Activated CD8-positive, alpha-beta memory T cell treated with anti-CD3 and anti-CD28 coated beads, Interleukin-2, amount 50 U/mL, for 24 hours (primary cell): ENCODE data around the gene CFAP52.
"Not testable (repeated sequence)": the region's sequence is repeated elsewhere in the genome, so short reads cannot be mapped to it uniquely, and the experiment has no call there.

Experiments
- DNase-seq: peaks from one replicate; pipeline ENCODE4 v3.0.0-alpha.2; 2020; ENCODE audit errors: extremely low read depth

The CFAP52 gene

GRCh38 chr17:9645851-9646545, 69.6 kb downstream of the CFAP52 start:
- no peak for DNase-seq

GRCh38 chr17:9646546-9646885, 70.1 kb downstream of the CFAP52 start:
- no peak for DNase-seq

GRCh38 chr17:9647014-9647413, 70.6 kb downstream of the CFAP52 start:
- DNase-seq: no peak

GRCh38 chr17:9648521-9649110, 72.2 kb downstream of the CFAP52 start:
- no peak for DNase-seq

GRCh38 chr17:9658593-9659211, 82.3 kb downstream of the CFAP52 start:
- DNase-seq: no peak

GRCh38 chr17:9661027-9661426, 84.6 kb downstream of the CFAP52 start:
- no peak for DNase-seq

GRCh38 chr17:9663511-9663910, 87.1 kb downstream of the CFAP52 start:
- not testable (repeated sequence) for DNase-seq

GRCh38 chr17:9666461-9667050, 90.1 kb downstream of the CFAP52 start:
- no peak for DNase-seq

GRCh38 chr17:9668517-9668916, 92.1 kb downstream of the CFAP52 start:
- DNase-seq: no peak

- no peak for DNase-seq
These were observed 93.1 kb downstream of the CFAP52 start for GRCh38 chr17:9669551-9670008.

- no peak for DNase-seq
These were observed 94.2 kb downstream of the CFAP52 start for GRCh38 chr17:9670596-9670995.

GRCh38 chr17:9671559-9671958, 95.1 kb downstream of the CFAP52 start:
- no peak for DNase-seq

GRCh38 chr17:9672266-9672665, 95.8 kb downstream of the CFAP52 start:
- DNase-seq: no peak

- DNase-seq: no peak
These were observed 96.2 kb downstream of the CFAP52 start for GRCh38 chr17:9672691-9673090.

- DNase-seq: no peak
These were observed 99.6 kb downstream of the CFAP52 start for GRCh38 chr17:9676084-9676483.

- DNase-seq: no peak
These were observed 100.4 kb downstream of the CFAP52 start for GRCh38 chr17:9676820-9677310.

- DNase-seq: no peak
These were observed 101.0 kb downstream of the CFAP52 start for GRCh38 chr17:9677411-9677810.

GRCh38 chr17:9677896-9678295, 101.5 kb downstream of the CFAP52 start:
- DNase-seq: no peak

- DNase-seq: no peak
These were observed 108.6 kb downstream of the CFAP52 start for GRCh38 chr17:9684955-9685621.
